ENCODE measurements around the gene BRMS1L.
"Not testable (repeated sequence)": the region's sequence is repeated elsewhere in the genome, so short reads cannot be mapped to it uniquely, and the experiment has no call there.

The BRMS1L gene

DNA sequence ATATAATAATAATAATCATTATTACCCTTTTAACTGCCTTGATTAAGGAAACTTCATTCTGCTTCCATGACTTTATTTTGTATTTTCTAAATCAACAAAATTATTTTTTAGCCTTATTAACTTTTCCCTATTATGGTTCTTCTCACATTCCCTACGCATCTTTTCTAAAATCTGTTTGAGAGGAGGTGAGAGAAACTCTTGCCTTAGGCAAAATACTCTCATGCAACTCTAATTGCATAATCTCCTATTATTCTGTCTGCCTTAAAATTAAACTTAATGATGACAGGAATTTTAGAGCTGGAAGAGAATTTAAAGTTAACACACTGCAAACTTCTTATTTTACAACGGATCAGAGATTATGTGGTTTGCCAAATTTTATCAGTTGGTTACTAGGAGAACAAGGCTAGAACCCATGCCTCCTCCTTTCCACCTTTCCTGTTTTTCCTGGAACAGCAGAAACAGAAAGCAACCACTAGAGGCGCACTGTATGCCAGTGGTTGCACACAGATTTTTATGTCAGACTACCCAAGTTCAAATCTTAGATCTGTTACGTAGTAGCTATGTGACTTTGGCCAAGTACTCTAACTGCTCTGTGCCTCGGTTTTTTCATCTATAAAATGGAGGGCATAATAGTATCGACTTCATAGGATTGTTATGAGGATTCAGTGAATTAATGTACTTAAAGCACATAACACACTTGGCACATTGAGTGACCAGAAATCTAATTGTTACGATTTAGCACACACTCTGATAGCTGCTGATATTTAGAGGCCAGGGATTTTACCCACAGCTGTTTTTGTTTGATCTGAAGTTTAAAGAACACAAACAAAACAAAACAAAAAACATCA is 4.3 kb upstream of the BRMS1L start:
- DNase-seq, result no peak

DNA sequence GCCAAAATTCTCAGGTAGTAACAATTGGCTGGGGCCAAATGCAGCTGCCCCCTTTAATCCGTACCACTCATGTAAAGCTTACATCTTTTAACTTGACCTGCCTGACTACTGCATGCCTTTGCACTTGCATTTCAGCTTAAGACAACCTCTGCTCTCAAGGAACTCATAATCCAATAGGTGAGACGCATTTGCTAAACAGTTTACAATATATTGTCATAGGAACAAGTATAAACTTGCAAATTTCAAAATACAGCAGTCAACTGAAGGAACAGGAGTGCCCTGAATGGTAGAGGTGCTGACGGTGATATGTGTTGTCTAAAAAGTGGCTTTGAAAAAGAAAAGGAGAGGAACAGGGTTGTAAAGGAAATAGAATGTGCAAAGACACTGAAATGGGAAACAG is 3.6 kb upstream of the BRMS1L start:
- no peak for DNase-seq

- DNase-seq, result not testable (repeated sequence)
These were observed 1.5 kb upstream of the BRMS1L start for GRCh38 chr14:35824446-35825165.

DNA sequence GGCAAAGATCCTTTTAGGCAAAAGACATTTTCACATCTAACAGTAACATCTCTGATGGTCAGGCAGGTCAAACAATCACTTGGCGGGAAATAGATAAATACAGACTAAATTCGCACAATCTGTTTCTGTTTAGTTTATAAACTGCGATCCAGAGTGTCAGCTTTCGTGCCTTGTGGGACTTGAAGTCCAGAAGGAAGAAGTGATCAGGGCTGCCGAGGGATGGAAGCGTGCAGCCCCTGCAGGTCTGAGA is 245 bp upstream of the BRMS1L start:
- no peak for DNase-seq

DNA sequence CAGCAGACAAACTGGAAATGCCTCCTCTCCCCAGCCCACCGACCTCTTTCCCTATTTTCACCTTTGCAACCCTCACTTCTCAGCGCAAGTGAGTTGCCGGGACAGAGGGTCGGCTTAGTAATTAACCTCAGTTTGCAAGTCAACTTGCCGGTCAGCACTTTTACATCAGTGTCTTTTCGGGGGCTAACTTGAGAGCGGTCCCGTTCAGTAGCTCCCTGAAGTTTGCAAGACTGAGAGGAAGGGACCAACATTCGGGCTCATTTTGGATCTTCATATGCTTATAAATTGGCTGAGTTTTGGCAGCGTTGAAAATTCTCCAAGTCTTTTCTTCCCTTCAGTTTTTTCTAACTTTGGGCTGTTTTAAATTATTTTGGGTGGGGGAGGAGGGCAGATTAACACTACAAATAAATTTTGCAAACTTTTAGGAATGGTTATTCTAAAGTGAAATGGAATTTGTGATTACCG is 846 bp downstream of the BRMS1L start:
- DNase-seq, result no peak

DNA sequence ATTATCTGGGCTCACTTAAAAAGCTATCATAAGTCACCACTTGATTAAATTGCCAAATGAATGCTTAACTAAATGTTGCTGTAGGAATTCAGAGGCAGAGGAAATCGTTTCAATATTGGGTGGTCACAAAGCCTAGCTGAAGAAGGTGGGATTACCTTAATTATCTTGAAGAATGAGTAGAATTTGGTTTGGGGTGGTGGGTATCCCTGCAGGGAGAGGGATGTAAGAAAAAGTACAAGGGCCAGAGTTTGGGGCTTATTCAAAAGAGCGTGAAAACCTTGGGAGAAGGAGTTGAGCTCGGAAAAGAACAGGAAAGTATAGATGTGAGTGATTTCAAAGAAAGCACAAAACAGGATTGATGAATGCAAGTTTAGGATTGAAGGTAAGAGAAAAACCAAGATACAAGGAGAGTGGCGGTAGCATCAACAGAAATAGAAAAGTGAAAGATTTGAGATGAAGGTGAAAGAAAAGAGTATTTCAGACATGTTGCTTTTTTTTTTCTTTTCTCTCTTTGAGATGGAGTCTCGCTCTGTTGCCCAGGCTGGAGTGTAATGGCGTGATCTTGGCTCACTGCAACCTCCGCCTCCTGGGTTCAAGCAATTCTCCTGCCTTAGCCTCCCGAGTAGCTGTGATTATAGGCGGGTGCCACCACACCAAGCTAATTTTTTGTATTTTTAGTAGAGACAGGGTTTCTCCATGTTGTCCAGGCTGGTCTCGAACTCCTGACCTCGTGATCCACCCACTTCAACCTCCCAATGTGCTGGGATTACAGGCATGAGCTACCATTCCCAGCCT is 1.7 kb downstream of the BRMS1L start:
- no peak for DNase-seq

- no peak for DNase-seq
These were observed 3.3 kb downstream of the BRMS1L start for GRCh38 chr14:35829449-35829848.

DNA sequence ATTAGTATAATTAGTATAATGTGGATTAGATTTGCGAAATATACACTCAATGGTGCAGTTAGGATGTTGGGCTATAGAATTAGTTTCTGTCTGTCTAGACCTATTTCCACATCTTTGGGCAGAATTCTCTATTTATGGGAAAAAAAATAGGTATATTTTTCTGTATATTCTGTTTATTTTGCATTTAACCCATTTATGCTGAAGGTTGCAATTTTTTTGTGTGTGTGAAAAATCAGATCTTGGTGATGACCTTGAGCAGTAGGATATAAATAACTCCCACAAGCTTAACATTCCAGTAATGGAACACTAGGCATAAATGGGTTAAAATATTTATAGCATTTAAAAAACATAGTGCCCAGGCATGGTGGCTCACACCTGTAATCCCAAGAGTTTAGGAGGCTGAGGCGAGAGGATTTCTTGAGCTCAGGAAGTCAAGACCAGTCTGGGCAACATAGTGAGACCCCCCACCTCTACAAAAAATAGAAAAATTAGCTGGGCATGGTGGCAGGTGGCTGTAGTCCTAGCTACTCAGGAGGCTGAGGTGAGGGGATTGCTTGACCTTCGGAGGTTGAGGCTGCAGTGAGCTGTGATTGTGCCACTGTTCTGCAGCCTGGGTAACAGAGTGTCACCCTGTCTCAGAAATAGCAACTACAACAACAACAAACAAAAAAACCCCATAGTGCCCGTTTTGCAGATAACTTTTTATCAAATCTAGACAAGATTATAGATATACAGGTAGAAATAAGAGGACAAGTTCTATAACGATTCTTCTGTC is 9.3 kb downstream of the BRMS1L start:
- no peak for DNase-seq

- not testable (repeated sequence) for DNase-seq
These were observed 15.6 kb downstream of the BRMS1L start for GRCh38 chr14:35841704-35842103.

- not testable (repeated sequence) for DNase-seq
These were observed 16.1 kb downstream of the BRMS1L start for GRCh38 chr14:35842245-35842644.

DNA sequence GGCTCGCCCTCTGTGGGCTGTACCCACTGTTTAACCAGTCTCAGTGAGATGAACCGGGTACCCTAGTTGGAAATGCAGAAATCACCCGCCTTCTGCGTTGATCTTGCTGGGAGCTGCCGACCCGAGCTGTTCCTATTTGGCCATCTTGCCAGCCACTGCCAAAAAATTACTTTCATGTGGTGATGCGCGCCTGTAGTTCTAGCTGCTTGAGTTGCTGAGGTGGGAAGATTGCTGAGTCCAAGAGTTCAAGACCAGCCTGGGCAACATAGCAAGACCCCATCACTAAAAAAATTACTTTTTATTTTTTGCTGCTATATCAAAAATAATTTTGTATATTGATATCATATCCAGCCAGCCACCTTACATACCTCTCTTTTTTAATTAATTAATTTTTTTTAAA is 18.4 kb downstream of the BRMS1L start:
- no peak for DNase-seq

DNA sequence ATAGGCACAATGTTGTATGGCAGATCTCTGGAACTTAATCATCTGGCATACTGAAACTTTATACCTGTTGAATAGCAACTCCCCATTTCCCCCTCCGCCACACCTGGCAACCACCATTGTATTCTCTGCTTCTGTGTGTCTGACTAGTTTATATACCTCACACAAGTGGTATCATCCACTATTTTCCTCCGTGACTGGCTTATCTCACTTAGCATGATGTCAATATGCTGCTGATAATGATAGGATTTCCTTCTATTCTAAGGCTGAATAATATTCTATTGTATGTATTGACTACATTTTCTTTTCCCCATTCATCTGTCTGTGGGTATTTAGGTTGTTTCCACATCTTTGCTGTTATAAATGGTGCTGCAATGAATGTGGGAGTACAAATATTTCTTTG is 21.5 kb downstream of the BRMS1L start:
- DNase-seq, result no peak

DNA sequence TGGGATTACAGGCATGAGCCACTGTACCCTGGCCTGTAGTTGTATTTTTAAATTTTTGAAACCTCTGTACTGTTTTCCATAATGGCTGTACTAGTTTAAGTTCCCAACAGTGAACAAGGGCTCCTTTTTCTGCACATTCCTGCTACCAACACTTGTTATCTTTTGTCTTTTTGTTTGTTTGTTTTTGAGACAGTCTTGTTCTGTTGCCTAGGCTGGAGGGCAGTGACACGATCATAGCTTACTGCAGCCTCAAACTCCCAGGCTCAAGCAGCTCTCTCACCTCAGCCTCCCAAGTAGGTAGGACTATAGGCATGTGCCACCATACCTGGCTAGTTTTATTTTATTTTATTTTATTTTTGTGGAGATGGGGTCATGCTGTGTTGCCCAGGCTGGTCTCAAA is 23.0 kb downstream of the BRMS1L start:
- no peak for DNase-seq

- DNase-seq, result no peak
These were observed 25.7 kb downstream of the BRMS1L start for GRCh38 chr14:35851823-35852222.

- DNase-seq, result no peak
These were observed 27.1 kb downstream of the BRMS1L start for GRCh38 chr14:35853225-35853624.

DNA sequence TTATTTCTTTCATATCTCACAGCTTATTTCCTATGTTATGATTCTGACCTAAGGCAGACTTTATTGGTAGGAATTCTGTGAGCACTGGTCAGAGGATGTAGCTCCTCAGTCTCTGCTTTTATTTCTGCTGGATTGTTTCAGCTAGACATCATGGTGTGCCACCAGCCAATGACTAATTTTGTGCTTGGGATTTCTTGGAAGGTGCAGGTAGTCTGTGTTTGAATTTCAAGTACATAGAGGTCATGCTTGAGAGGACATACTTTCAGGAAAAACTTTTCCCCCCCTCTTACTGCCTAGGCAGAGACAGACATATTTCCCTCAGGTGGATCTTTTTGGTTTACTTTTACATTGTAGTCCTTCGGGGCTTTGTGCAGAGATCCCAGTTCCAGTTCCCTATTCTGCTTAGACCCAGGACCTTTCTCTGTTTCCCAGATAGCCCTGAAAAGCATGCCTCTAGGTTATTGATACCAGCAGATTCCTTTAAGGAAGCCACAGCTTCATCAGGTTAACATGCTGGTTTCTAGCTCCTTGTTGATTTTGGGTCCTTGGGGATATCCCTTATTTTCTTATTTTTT is 28.6 kb downstream of the BRMS1L start:
- DNase-seq, result no peak

DNA sequence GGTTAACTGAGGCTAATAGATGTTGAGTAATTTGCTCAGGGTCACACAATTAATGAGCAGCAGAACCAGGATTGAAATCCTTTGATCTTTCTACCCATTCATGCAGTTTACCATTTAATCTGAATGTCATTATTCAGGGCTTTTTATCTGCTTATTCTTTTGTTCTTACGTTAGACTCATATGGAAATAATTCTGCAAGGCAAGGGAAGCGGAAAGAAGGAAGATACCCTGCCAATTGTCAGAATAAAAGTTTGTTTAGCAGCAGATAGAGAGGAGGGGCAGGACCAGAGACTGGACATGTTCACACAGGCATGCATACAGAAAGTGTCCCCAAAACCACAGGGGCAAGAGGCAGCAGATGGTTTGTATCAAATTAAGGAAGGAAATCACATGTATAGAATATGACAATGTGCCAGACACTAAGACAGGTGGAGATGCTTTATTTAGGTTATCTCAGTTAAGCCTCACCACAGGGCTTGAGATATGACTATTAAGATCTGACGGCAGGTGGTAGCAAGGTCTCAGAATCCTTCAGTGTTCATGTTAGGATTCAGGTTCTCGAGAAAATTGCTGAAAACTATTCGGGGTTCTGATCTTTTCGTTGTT is 29.8 kb downstream of the BRMS1L start:
- no peak for DNase-seq

GRCh38 chr14:35858521-35859209 is 32.5 kb downstream of the BRMS1L start:
- DNase-seq, result no peak

DNA sequence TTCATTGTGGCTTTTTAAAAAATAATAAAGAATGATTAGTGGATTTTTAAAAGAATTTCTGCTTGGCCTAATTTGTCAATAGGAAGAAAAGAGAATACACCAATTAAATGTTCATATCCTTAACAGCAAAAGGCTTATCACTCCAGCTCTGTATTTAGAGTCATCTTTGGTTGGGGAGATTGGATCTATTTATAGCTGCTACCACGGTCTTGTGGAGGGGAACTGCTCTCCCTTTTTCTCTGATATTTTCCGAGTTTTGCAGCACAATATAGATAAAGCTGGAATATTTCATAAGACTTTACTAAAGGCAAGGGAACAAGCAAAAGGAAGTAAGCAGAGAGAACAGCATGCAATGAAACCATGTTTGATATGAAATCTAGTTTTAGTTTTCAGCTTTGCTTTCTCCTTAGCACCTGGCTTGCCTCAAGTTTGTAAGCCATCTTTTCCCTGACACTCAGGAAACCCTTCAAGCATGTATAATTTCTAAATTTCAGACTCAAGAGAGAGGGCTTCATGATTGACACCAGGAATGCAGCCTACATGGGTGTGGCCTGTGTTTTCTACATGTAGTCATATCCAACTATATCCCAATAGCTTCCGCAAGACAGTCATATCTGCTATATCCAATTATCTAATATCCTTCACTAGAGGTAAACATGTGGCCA is 35.2 kb downstream of the BRMS1L start:
- no peak for DNase-seq

DNA sequence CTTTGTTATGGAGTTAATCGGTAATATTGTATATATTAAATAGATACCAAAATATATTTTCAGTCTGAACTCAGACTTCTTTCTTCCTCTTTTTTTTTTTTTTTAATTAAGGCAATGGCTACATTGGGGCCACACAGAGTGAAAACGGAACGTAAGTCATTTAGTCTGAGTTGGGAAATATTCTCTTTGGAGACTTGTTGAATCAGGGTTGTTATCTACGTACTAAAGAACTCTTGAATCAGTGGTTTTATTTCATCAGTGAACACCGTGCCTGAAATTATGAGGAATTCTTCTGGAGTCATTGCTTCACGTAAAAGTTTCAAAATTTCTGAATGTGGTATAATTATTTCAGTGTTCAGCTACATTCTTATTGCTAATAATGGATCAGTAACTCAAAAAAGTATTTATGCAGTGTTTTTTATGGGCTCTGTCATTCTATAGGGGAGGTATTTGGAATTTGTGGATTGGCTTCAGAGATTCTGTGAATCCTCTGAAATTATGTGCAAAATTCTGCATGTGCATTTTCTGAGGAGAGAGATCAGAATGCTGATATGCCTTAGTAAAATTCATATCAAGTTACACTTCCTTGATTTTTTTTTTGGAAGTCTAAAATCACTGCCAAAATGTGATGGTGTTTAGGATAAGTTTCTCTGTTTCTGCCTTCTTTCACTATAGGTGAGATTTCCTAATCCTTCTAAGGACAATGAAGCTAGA is 39.6 kb downstream of the BRMS1L start:
- no peak for DNase-seq
